GM23248 (cell line): ENCODE results near the gene CCDC88C.

Experiments used
- EZH2 ChIP-seq: fragments of 200-600 bp; sonication (generic); IDR thresholded peaks from 2 replicates; pipeline ENCODE4 v1.6.1; 2018; ENCODE audit warnings: antibody characterized with exemption, mild to moderate bottlenecking; ENCODE audit not compliant: insufficient read depth, poor library complexity, severe bottlenecking
- EZH2phosphoT487 ChIP-seq: fragments of 200-600 bp; sonication (generic); IDR thresholded peaks from 2 replicates; pipeline ENCODE4 v1.6.1; 2018; ENCODE audit warnings: antibody characterized with exemption, moderate library complexity, mild to moderate bottlenecking, low read depth; ENCODE audit not compliant: insufficient read depth

- no peak for TF ChIP-seq EZH2phosphoT487
- no peak for TF ChIP-seq EZH2
These were observed 31.9 kb downstream of the CCDC88C start for GRCh38 chr14:91385697-91386096.
